NT2/D1 (cell line): Measurements from ENCODE around the gene UGT2A1.

Source experiments
- SUZ12 ChIP-seq: IDR thresholded peaks from 2 replicates; pipeline ENCODE4 v1.6.1; 2011; ENCODE audit not compliant: insufficient read length, insufficient read depth; ENCODE audit errors: extremely low read depth
- YY1 ChIP-seq: IDR thresholded peaks from 2 replicates; pipeline ENCODE4 v1.6.1; 2011; ENCODE audit not compliant: insufficient read length, insufficient read depth
- ZNF274 ChIP-seq: IDR thresholded peaks from 2 replicates; pipeline ENCODE4 v1.6.1; 2011; ENCODE audit warnings: mild to moderate bottlenecking, low read depth, low read length

- TF ChIP-seq YY1 = no peak
- TF ChIP-seq ZNF274 = no peak
- TF ChIP-seq SUZ12 = no peak
Measured at GRCh38 chr4:69589884-69590283, 63.2 kb downstream of the UGT2A1 start.
